Measurements from ENCODE around the gene TRIOBP. TPM values are rescaled to one million over a fixed set of nuclear protein-coding genes. Genes with fewer than 3 reads are reported as not detected.

Gene TRIOBP
- total and polyA plus RNA-seq, 8 donors, result 57.4 to 84.9 (median 71.4) TPM

DNA sequence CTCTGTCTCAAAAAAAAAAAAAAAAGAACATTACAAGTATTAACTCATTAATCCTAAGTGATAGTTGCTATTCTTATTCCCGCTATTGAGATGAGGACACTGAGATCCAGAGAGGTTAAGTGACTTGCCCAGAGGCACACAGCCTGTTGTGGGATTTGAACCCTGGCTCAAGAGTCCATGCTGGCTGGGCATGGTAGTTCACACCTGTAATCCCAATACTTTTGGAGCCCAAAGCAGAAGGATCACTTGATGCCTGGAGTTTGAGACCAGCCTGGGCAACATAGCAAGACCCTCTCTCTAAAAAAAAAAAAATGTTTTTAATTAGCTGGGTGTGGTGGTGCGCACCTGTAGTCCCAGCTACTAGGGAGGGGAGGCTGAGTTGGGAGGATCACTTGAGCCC, 115.0 kb downstream of the TRIOBP start:
- intact Hi-C loops (cut with DNase I), result loop anchor here in 1 of 2 donors (10.0 kb wide), 1 partner anchor 53 kb away; no protein-coding TSS in a partner anchor
- DNase-seq (no peak), ATAC-seq (no peak)
- TF ChIP-seq CTCF (IDR thresholded peaks at IDR 0.05), result no peak
- peaks cover 0 to 18% of the 10 kb centered on the region in 2 donors for H3K36me3 ChIP-seq
- no peaks in the 10 kb centered on the region for H3K9me3 ChIP-seq
- no peak overlapping the region for H3K4me3 ChIP-seq
- H3K27ac ChIP-seq, result no peak overlapping the region
- peaks cover 4 to 23% of the 10 kb centered on the region in 2 donors for H3K4me1 ChIP-seq
- peaks cover 0 to 18% of the 10 kb centered on the region in 2 donors for H3K27me3 ChIP-seq

GRCh38 chr22:37812869-37813678, 116.2 kb downstream of the TRIOBP start:
- H3K27me3 ChIP-seq, result peaks cover 0 to 10% of the 10 kb centered on the region in 2 donors
- no peak for TF ChIP-seq CTCF (IDR thresholded peaks at IDR 0.05)
- ATAC-seq (no peak), DNase-seq (no peak)
- no peaks in the 10 kb centered on the region for H3K9me3 ChIP-seq
- H3K4me1 ChIP-seq, result peaks cover 8 to 18% of the 10 kb centered on the region in 2 donors
- no peak overlapping the region for H3K4me3 ChIP-seq
- intact Hi-C loops (cut with DNase I), result loop anchor here in 1 of 2 donors (10.0 kb wide), 1 partner anchor 52 kb away; no protein-coding TSS in a partner anchor
- H3K27ac ChIP-seq, result no peak overlapping the region
- H3K36me3 ChIP-seq, result peaks cover 0 to 18% of the 10 kb centered on the region in 2 donors

DNA sequence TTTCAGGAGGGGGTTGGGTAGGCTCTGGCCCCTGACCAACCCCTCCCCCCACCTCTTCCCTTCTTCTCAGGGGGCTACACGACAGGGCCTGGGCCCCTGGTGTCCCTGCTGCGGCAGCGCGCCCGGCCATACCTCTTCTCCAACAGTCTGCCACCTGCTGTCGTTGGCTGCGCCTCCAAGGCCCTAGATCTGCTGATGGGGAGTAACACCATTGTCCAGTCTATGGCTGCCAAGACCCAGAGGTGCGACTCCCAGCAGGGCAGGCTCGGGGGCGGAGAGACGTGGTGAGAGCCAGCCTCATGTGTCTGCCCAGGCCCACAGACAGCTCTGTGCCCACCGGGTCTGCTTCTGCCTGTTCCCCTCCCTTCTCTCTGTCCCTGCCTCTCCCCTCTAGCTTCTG, 118.7 kb downstream of the TRIOBP start:
- H3K4me1 ChIP-seq, result peaks cover 15 to 19% of the 10 kb centered on the region in 2 donors
- ATAC-seq, result no peak
- intact Hi-C loops (cut with DNase I), result loop anchor here in 1 of 2 donors (10.0 kb wide), 1 partner anchor 49 kb away; no protein-coding TSS in a partner anchor
- no peak overlapping the region for H3K27ac ChIP-seq
- peaks cover 0 to 18% of the 10 kb centered on the region in 2 donors for H3K36me3 ChIP-seq
- no peak for TF ChIP-seq CTCF (IDR thresholded peaks at IDR 0.05)
- H3K9me3 ChIP-seq, result no peaks in the 10 kb centered on the region
- peaks cover 6 to 29% of the 10 kb centered on the region in 2 donors for H3K27me3 ChIP-seq
- H3K4me3 ChIP-seq, result no peak overlapping the region
- DNase-seq, result no peak

DNA sequence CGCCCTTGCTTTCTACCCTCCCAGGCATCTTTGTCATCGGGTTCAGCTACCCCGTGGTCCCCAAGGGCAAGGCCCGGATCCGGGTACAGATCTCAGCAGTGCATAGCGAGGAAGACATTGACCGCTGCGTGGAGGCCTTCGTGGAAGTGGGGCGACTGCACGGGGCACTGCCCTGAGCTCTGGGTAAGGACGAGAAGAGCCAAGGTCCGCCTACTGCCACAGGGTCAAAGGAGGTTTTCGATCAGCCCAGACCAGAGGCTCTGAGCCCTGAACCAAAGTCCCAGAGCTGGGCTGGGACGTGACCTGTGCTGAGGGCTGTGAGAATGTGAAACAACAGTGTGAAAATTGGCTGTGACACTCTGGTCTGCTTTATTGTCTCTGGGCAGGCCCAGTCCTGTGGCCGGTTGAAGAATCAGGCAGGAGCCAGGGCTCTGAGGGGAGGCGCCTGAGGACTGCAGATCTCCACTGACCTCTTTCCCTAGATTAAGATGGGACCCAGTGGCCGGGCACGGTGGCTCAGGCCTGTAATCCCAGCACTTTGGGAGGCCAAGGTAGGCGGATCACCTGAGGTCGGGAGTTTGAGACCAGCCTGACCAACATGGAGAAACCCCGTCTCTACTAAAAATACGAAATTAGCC, 119.8 kb downstream of the TRIOBP start:
- no peak for ATAC-seq
- TF ChIP-seq CTCF (IDR thresholded peaks at IDR 0.05), result no peak
- Histone ChIP-seq H3K27ac (no peak overlapping the region), H3K27me3 (peaks cover 6 to 40% of the 10 kb centered on the region in 2 donors), H3K36me3 (peaks cover 0 to 18% of the 10 kb centered on the region in 2 donors), H3K4me1 (peaks cover 15 to 19% of the 10 kb centered on the region in 2 donors), H3K4me3 (no peak overlapping the region), H3K9me3 (no peaks in the 10 kb centered on the region)
- DNase-seq, result no peak
- intact Hi-C loops (cut with DNase I), result loop anchor here (2.0 to 10.0 kb wide), 2 partner anchors 46 to 48 kb away; no protein-coding TSS in a partner anchor
